Activated CD8-positive, alpha-beta memory T cell treated with anti-CD3 and anti-CD28 coated beads for 4 hours (primary cell): Measurements from ENCODE around the gene GKN1.

Experiments used
- DNase-seq, 2 donors: peaks; one replicate each; pipeline ENCODE4 v3.0.0-alpha.2; 2020; ENCODE audit warnings: low read depth in 2 of 2

Gene GKN1

GRCh38 chr2:68959001-68959400, 15.4 kb upstream of the GKN1 start:
- no peak for DNase-seq

- no peak for DNase-seq
These were observed 13.1 kb upstream of the GKN1 start for GRCh38 chr2:68961380-68961779.

DNA sequence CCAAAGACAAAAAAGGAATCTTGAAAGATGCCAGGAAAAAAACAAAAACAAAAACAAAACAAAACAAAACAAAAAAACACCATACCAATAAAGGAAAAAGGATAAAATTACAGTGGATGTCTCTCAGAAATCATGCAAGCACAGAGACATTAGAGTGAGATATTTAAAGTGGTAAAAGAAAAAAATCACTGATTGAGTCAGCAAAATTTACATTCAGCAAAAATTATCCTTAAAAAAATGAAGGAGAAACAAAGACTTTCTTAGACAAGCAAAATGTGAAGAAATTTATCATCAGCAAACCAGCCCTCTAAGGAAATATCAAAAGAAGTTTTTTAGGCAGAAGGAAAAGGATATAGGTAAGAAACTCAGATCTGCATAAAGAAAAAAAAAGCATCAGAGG, 10.2 kb upstream of the GKN1 start:
- DNase-seq: no peak

DNA sequence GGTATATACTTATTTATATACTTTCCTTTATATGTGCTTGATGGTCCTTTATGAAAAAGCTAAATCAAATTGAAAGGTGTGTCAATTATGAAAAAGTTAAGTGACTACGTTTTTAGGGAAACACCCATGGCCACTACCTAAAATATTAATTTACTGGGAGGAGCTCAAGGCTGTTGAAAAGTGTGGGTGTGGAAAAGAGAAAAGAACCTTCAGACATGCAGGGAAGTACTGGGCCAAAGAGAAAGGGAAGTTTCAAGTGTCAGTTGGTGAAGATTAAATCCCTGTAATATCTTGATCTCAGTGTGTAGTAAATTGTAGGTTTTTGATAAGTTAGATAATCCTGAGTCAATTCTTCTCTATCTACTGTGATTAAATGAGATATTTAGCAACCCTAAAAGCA, 6.2 kb upstream of the GKN1 start:
- no peak for DNase-seq

DNA sequence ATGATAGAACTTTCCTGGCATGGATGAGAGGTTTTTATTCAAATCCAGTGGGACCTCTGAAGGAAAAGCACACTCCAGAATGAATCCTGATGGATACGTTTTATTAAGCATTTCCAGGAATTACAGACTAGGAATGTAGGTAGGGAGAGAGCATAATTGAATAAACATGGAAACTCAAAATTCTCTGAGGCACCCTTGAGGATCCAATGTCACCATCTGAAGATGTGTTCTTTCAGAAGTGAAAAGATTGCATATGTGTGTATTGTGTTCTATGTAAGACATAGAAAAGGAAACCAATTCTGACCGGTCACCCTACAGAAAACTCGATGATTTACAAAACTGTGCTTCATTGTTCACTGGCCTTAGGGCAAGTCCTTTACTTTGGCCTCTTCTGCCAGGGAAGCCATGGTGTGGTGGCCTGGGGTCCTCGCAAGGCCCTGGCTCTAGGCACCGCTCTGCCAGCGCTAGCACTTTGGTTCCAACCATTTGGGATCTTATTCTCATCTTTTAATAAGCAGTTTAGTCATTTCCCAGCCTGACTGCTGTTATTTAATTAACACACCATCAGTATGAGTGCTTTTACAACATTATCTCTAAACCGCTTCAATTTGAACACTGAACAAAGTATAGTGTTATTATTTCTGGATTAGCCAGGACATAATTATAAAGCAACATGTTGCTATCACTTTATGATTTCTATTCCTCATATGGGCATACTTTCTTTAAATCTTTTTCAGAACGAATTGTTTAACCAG, 4.5 kb upstream of the GKN1 start:
- no peak for DNase-seq

DNA sequence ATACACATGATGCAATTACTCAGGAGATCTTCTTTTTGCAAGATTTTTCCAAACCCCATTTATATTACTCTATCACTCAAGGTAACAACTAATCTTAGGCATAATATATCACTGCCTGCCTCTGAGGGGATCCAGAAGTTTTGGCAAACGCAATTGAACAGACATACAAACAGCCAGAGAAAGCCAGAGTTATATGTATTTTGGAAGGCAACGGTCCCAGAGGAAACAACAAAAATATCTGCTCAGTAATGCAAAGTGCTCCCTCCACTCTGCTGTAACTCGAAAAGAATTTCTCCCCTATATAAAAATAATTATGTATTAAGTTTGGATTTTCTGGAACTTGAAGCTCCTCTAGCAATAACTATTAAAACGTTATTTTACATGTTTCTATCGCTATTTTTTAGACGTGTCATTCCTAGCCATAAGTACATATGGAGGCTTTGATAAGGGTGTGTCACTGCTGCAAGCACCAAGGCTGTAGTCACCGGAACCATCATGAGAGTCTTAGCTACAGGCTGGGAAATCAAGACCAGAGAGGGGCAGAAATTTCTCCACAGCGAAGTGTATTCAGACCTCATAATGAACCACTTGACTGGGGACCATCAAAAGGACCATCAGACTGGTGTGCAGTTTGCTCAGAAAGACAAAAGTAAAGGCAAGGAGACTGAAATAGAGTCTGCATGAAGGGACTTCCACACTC, 3.7 kb upstream of the GKN1 start:
- no peak for DNase-seq

DNA sequence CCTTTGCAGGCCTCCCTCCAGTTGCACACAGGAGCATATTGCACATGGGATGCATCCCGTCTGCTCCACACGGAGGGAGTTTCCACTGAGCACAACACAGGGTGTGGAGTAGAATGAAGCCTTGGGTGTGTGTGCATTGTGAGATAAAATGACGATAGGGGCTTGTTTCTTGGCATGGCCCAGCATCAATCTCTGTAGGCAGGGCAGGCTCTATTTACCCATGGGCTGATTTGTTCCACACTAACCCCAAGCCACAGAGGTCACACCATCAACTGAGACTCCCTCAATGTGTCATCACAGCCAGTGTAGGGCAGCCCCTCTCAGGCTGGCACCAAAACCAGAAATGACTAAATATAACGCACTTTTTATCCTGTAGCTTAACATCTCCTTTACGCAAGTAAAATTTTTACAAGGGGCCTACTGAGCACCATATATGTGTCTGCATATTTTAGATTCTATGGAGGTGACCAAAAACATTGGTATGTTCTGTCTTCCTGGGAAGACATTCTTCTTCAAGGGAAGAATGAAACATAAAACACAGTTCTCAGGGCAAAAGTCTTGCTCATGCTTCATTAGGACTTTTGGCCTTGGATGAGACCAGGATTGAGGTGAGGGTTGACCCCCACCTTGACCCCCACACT, 2.7 kb upstream of the GKN1 start:
- no peak for DNase-seq

DNA sequence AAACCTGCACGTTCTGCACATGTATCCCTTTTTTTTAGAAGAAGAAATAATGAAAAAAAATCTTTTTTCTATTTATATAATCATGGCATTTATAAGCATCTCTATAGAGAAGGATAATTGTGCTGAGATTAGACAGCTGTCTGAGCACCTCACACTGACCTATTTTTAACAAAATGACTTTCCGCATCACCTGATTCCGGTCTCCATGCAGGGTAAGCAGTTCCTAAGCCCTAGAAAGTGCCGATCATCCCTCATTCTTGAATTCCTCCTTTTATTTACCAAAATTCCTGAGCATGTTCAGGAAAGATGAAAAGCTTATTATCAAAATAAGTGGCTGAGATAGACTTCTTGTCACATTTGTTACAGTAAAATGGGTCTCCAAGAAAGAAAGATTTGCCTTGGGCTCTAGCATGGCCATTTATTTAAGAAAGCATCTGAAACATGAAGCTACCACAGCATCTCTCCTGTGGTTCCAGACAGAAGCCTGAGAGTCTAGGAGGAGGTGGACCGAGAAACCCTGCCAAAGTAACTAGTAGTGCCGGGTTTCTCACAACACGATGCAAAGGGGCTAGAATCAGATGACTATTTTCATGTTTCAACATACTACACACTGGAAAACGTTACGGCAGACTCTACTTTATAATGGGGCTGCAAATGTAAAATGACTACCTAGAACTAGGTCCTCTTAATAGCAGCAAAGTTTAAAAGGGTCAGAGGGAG, 670 bp downstream of the GKN1 start:
- no peak for DNase-seq

DNA sequence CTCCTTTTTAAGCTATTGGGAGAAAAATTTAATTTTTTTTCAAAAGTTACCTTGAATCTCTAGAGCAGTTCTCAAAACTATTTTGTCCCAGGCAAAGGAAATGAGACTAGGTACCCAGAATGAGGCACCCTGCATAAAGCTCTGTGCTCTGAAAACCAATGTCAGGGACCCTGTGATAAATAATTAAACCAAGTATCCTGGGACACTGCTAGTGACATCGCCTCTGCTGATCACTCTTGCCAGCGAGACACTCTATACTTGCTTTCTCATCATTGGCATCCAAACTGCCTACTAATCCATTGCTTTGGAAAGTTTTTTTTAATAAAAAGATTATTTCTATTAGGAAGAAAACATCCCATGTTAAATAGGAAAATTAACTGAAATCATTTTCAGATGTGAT, 1.4 kb downstream of the GKN1 start:
- DNase-seq: no peak

DNA sequence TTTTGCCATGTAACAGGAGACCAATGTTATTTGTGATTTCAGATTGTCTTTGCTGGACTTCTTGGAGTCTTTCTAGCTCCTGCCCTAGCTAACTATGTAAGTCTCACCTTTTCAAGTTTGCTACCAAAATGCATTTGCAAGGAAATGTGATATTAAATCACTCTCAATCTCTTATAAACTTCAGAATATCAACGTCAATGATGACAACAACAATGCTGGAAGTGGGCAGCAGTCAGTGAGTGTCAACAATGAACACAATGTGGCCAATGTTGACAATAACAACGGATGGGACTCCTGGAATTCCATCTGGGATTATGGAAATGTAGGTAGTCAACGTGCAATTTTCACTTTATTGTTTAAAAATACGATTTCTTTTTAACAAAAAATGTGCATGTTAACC, 3.0 kb downstream of the GKN1 start:
- DNase-seq: no peak

GRCh38 chr2:68978098-68978497, 3.7 kb downstream of the GKN1 start:
- DNase-seq: no peak

GRCh38 chr2:68980956-68981355, 6.5 kb downstream of the GKN1 start:
- DNase-seq: no peak

DNA sequence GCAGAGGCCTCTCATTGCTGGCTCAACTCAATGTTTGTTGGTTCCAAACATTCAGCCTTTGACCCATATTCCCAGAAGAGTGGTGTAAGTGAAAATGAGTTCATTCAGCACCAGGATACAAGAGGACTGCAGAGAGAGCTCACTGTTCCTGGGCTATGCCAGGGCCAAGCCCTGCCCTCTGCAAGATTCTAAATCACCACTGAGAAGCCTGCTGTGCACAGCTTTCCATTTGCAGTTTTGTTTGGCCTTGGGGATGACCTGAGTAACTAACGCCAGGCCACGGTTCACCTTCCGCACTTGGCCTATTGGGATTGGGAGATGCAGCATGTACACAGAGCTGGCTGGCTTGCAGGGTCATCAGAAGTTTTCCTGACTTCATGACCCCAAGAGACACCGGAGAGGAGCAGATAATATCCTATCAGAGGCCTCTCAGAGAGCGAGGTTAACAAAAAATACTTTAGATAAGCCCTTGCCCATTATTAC, 12.6 kb downstream of the GKN1 start:
- DNase-seq: no peak

GRCh38 chr2:68989035-68989434, 14.6 kb downstream of the GKN1 start:
- DNase-seq: no peak

GRCh38 chr2:68992341-68992740, 17.9 kb downstream of the GKN1 start:
- no peak for DNase-seq

GRCh38 chr2:68992933-68993332, 18.5 kb downstream of the GKN1 start:
- no peak for DNase-seq

GRCh38 chr2:68993660-68994059, 19.2 kb downstream of the GKN1 start:
- no peak for DNase-seq

- no peak for DNase-seq
These were observed 20.4 kb downstream of the GKN1 start for GRCh38 chr2:68994864-68995263.

DNA sequence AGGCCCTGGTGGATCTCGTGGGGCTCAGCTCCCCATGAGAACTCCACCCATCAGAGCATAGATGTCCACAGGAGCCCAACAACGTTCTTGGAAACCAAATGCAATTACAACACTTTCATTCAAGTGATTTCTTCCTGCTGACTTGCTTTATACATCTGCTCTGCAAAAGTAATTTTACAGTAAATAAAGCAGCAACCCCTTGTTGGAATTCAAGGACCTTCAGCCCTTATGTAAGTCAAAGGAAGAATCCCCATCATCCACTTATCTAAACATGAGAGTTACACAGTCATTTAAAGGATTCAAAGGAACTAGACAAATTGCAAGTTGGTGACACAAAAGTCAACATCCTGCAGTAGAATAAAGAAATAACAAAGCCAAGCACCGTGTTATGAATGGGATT, 21.5 kb downstream of the GKN1 start:
- DNase-seq: no peak

GRCh38 chr2:68997401-68997800, 23.0 kb downstream of the GKN1 start:
- no peak for DNase-seq

DNA sequence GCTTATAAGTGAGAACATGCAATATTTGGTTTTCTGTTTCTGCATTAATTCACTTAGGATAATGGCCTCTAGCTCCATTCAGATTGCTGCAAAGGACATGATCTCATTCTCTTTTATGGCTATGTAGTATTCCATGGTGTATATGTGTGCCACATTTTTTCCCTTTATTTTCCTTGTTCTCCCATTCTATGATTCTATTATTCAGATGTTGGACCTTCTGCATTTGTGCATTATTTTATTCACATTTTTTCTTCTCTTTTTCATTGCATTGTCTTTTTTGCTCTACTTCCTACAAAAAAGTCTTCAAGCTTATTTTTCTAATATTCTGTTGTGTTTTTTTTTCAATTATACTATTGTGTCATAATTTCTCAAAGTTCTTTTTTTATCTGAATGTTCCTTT, 27.4 kb downstream of the GKN1 start:
- no peak for DNase-seq

GRCh38 chr2:69003731-69004130, 29.3 kb downstream of the GKN1 start:
- DNase-seq: no peak
